Fibroblast of lung (primary cell): ENCODE data around the gene EEIG1. TPM values are rescaled to one million over a fixed set of nuclear protein-coding genes. Genes with fewer than 3 reads are reported as not detected.

Experiments used
- DNase-seq, 2 donors: peaks; one replicate each; pipeline versions ENCODE4 v3.0.0 to v3.0.0-alpha.2; 2010; ENCODE audit warnings: low read depth in 2 of 2
- H2AFZ ChIP-seq: 2 replicates; pipeline ENCODE4 v1.5.1; 2012; ENCODE audit warnings: low read length, control low read depth, inconsistent platforms
- H3K27ac ChIP-seq: 2 replicates; pipeline ENCODE4 v1.5.1; 2011; ENCODE audit warnings: low read length, control low read depth; ENCODE audit not compliant: insufficient read depth
- H3K27me3 ChIP-seq: 2 replicates; pipeline ENCODE4 v1.5.1; 2011; ENCODE audit warnings: mild to moderate bottlenecking, low read length; ENCODE audit not compliant: control insufficient read depth, insufficient read depth
- H3K36me3 ChIP-seq: 2 replicates; pipeline ENCODE4 v1.5.1; 2011; ENCODE audit warnings: low read length; ENCODE audit not compliant: control insufficient read depth, insufficient read depth
- H3K4me1 ChIP-seq: 2 replicates; pipeline ENCODE4 v1.5.1; 2011; ENCODE audit warnings: low read length; ENCODE audit not compliant: control insufficient read depth, insufficient read depth; ENCODE audit errors: extremely low read depth
- H3K4me2 ChIP-seq: 2 replicates; pipeline ENCODE4 v1.5.1; 2011; ENCODE audit warnings: low read length, control low read depth; ENCODE audit not compliant: insufficient read depth; ENCODE audit errors: extremely low read depth
- H3K4me3 ChIP-seq, 4 experiments: fragments of 200-600 bp in 1 of 4; sonication (generic) in 1 of 4; replicated peaks in 1 of 4; 2 replicates each; pipeline ENCODE4 v1.5.1; 2011 to 2016; ENCODE audit warnings: low read length in 4 of 4, low read depth in 3 of 4, mild to moderate bottlenecking in 3 of 4, control low read depth in 2 of 4, inconsistent platforms in 1 of 4, mixed read lengths in 1 of 4; ENCODE audit not compliant: insufficient read depth in 1 of 4; ENCODE audit errors: control extremely low read depth in 1 of 4
- H3K79me2 ChIP-seq: 2 replicates; pipeline ENCODE4 v1.5.1; 2012; ENCODE audit warnings: mild to moderate bottlenecking, low read length, inconsistent platforms; ENCODE audit not compliant: control insufficient read depth, insufficient read depth
- H3K9ac ChIP-seq: 2 replicates; pipeline ENCODE4 v1.5.1; 2011; ENCODE audit warnings: mild to moderate bottlenecking, low read length, control low read depth; ENCODE audit not compliant: insufficient read depth
- H3K9me3 ChIP-seq: 2 replicates; pipeline ENCODE4 v1.5.1; 2012; ENCODE audit warnings: low read depth, low read length; ENCODE audit not compliant: control insufficient read depth, insufficient read depth
- H4K20me1 ChIP-seq: 2 replicates; pipeline ENCODE4 v1.5.1; 2011; ENCODE audit warnings: low read length; ENCODE audit not compliant: control insufficient read depth, insufficient read depth; ENCODE audit errors: extremely low read depth
- EZH2 ChIP-seq: IDR thresholded peaks from 2 replicates; pipeline ENCODE4 v1.5.1; 2012; ENCODE audit warnings: low read length, control low read depth, mild to moderate bottlenecking; ENCODE audit errors: missing control alignments
- polyA plus RNA-seq, 2 donors: library from polyadenylated mRNA; depleted of rRNA in 1 of 2; stranded (reverse) in 1 of 2; unstranded in 1 of 2; fragments of >200 nt; gene quantifications; 2 replicates each; pipeline ENCODE4 v1.2.1, GENCODE V29; 2011 to 2012; ENCODE audit warnings: missing spikeins in 1 of 2
- total RNA-seq: library from RNA; depleted of rRNA; stranded (reverse); fragments of >200 nt; gene quantifications from 2 replicates; pipeline ENCODE4 v1.2.1, GENCODE V29; 2014
- TF ChIP-seq, protein P1 (sequence below), 2 donors: IDR thresholded peaks in 1 of 2; conservative IDR thresholded peaks in 1 of 2; 1 replicate in 1 of 2; 2 replicates in 1 of 2; pipeline ENCODE4 v1.5.1; 2011 to 2012; ENCODE audit warnings: low read length in 2 of 2, control low read depth in 1 of 2, inconsistent platforms in 1 of 2, low read depth in 1 of 2, mild to moderate bottlenecking in 1 of 2

The EEIG1 gene
- total and polyA plus RNA-seq, 2 donors (not counting 1 experiment from before 2014, with no cell fraction given) = 12.8 to 13.2 TPM

DNA sequence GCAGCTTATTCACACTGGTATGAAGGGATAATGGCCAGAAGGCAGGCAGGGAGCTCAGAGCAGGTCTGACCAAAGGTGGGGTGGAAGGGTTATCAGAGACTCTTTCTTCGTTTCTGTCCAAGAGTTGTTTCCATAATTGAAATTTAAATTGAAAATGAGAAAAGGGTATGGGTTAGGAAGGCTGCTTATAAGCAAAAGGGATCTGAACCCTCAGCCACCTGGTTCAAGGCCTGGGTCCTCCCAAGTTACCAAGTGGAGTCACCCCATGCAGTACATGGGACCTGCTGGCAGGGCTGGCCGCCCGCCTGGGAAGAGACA, 17.8 kb downstream of the EEIG1 start:
- no peaks in the 10 kb centered on the region for H3K9me3 ChIP-seq
- H3K4me1 ChIP-seq = peaks cover 30% of the 10 kb centered on the region
- H3K27ac ChIP-seq = no peak overlapping the region
- no peak for DNase-seq
- H3K4me3 ChIP-seq = no peak overlapping the region
- peaks cover 1% of the 10 kb centered on the region for H3K36me3 ChIP-seq
- no peaks in the 10 kb centered on the region for H3K27me3 ChIP-seq
- H3K4me2 ChIP-seq = no peak overlapping the region
- H3K9ac ChIP-seq = no peak overlapping the region
- peaks cover 23% of the 10 kb centered on the region for H3K79me2 ChIP-seq
- no peaks in the 10 kb centered on the region for H4K20me1 ChIP-seq
- no peak for TF ChIP-seq EZH2
- TF ChIP-seq, protein P1, sequence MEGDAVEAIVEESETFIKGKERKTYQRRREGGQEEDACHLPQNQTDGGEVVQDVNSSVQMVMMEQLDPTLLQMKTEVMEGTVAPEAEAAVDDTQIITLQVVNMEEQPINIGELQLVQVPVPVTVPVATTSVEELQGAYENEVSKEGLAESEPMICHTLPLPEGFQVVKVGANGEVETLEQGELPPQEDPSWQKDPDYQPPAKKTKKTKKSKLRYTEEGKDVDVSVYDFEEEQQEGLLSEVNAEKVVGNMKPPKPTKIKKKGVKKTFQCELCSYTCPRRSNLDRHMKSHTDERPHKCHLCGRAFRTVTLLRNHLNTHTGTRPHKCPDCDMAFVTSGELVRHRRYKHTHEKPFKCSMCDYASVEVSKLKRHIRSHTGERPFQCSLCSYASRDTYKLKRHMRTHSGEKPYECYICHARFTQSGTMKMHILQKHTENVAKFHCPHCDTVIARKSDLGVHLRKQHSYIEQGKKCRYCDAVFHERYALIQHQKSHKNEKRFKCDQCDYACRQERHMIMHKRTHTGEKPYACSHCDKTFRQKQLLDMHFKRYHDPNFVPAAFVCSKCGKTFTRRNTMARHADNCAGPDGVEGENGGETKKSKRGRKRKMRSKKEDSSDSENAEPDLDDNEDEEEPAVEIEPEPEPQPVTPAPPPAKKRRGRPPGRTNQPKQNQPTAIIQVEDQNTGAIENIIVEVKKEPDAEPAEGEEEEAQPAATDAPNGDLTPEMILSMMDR (conservative IDR thresholded peaks at IDR 0.05 in 1 of 2, IDR thresholded peaks at IDR 0.05 in 1 of 2; ENCODE audit: low read depth in 1 of 2, low read length in 2 of 2) = no peak
- no peak overlapping the region for H2AFZ ChIP-seq

DNA sequence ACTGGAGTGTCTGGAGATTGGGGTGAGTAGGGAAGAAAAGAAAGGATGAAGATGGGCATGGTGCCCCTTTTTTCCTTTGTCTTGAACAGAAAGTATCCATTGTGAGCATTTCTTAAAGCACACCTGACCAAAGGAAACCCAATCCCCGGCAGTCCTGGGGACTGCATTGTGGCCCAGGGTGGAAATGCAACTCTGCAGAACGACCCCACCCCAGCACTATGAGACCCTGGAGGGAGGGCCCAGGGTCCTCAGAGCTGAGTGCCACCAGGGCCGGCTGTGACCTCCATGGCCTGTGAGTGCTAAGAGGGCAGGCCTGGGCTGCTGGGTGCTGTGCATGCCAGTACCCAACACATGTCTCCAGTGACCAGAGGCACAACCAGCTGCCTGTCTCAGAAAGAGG, 18.5 kb downstream of the EEIG1 start:
- H3K79me2 ChIP-seq = peaks cover 18% of the 10 kb centered on the region
- no peaks in the 10 kb centered on the region for H4K20me1 ChIP-seq
- no peak for DNase-seq
- no peak overlapping the region for H3K4me3 ChIP-seq
- H3K9me3 ChIP-seq = no peaks in the 10 kb centered on the region
- H3K4me1 ChIP-seq = peaks cover 23% of the 10 kb centered on the region
- H3K27me3 ChIP-seq = no peaks in the 10 kb centered on the region
- H3K36me3 ChIP-seq = no peaks in the 10 kb centered on the region
- no peak overlapping the region for H2AFZ ChIP-seq
- H3K4me2 ChIP-seq = no peak overlapping the region
- no peak for TF ChIP-seq EZH2
- TF ChIP-seq, protein P1 (conservative IDR thresholded peaks at IDR 0.05 in 1 of 2, IDR thresholded peaks at IDR 0.05 in 1 of 2; ENCODE audit: low read depth in 1 of 2, low read length in 2 of 2) = no peak
- no peak overlapping the region for H3K27ac ChIP-seq
- H3K9ac ChIP-seq = no peak overlapping the region

GRCh38 chr9:127961613-127962155, 19.1 kb downstream of the EEIG1 start:
- Histone ChIP-seq H3K9ac (no peak overlapping the region), H3K4me3 (no peak overlapping the region), H4K20me1 (no peaks in the 10 kb centered on the region), H3K9me3 (no peaks in the 10 kb centered on the region), H2AFZ (no peak overlapping the region), H3K36me3 (no peaks in the 10 kb centered on the region), H3K4me2 (no peak overlapping the region), H3K27ac (no peak overlapping the region), H3K27me3 (no peaks in the 10 kb centered on the region), H3K79me2 (peaks cover 12% of the 10 kb centered on the region), H3K4me1 (peaks cover 17% of the 10 kb centered on the region)
- DNase-seq = no peak
- TF ChIP-seq, protein P1 (conservative IDR thresholded peaks at IDR 0.05 in 1 of 2, IDR thresholded peaks at IDR 0.05 in 1 of 2; ENCODE audit: low read depth in 1 of 2, low read length in 2 of 2) = no peak
- TF ChIP-seq EZH2 = no peak
